ENCODE measurements around the gene PACRG. TPM values are rescaled to one million over a fixed set of nuclear protein-coding genes. Genes with fewer than 3 reads are reported as not detected.

Gene PACRG
- total RNA-seq, 1 donor from 2014 or later: 1.2 TPM

GRCh38 chr6:163181666-163182180 is 453.9 kb downstream of the PACRG start:
- no peak overlapping the region for H3K27ac Mint-ChIP-seq (ENCODE audit: unreplicated experiment)
- no peaks in the 10 kb centered on the region for H3K36me3 Mint-ChIP-seq (ENCODE audit: unreplicated experiment)
- H3K4me3 Mint-ChIP-seq (ENCODE audit: unreplicated experiment): no peak overlapping the region
- DNase-seq (ENCODE audit: extremely low spot score, unreplicated experiment): no peak
- no peak for TF ChIP-seq CTCF (IDR thresholded peaks at IDR 0.05)
- peaks cover 3% of the 10 kb centered on the region for H3K27me3 Mint-ChIP-seq (ENCODE audit: unreplicated experiment)
- peaks cover 12% of the 10 kb centered on the region for H3K4me1 Mint-ChIP-seq (ENCODE audit: unreplicated experiment)
- H3K9me3 Mint-ChIP-seq (ENCODE audit: unreplicated experiment): no peaks in the 10 kb centered on the region

DNA sequence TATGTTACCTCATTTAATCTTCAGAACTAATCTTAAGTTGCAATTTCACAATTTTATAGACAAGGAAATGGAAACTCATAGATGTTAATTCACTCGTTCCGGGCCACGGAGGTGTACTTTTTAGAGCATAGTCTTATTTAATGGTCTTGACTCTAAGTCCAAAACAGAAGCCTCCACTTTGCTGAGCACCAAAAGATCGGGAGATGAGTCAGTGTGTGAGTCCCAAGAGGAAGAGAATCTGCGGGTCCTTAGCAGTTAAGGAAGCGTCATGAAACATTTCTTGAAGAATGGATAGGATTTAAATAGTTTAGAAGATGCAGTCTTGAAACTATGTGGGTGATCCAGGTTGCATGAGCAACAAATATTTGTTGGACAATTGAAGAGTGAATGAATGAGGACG is 454.9 kb downstream of the PACRG start:
- peaks cover 3% of the 10 kb centered on the region for H3K27me3 Mint-ChIP-seq (ENCODE audit: unreplicated experiment)
- H3K4me1 Mint-ChIP-seq (ENCODE audit: unreplicated experiment): peaks cover 7% of the 10 kb centered on the region
- H3K9me3 Mint-ChIP-seq (ENCODE audit: unreplicated experiment): no peaks in the 10 kb centered on the region
- no peaks in the 10 kb centered on the region for H3K36me3 Mint-ChIP-seq (ENCODE audit: unreplicated experiment)
- H3K27ac Mint-ChIP-seq (ENCODE audit: unreplicated experiment): no peak overlapping the region
- TF ChIP-seq CTCF (IDR thresholded peaks at IDR 0.05): no peak
- H3K4me3 Mint-ChIP-seq (ENCODE audit: unreplicated experiment): no peak overlapping the region
- no peak for DNase-seq (ENCODE audit: extremely low spot score, unreplicated experiment)

DNA sequence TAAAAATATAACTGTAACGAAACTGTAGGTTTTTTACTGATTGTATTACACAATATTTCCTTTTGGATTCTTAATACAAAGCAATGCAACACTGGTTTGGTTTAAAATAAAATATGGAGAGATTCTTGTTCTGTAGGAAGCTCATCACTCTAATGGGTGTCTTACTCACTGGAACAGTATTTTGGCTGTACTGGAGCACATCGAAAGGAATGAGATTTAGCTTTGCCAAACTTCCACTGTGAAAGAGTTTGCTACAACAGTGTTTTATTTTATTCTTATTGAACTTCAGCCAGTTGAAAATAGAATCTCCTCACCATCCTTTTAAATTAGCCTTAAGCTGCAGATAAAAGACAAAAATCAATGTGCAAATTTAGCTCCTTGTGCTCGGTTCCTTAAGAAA is 456.0 kb downstream of the PACRG start:
- TF ChIP-seq CTCF (IDR thresholded peaks at IDR 0.05): no peak
- H3K36me3 Mint-ChIP-seq (ENCODE audit: unreplicated experiment): no peaks in the 10 kb centered on the region
- peaks cover 3% of the 10 kb centered on the region for H3K27me3 Mint-ChIP-seq (ENCODE audit: unreplicated experiment)
- no peak overlapping the region for H3K27ac Mint-ChIP-seq (ENCODE audit: unreplicated experiment)
- H3K4me3 Mint-ChIP-seq (ENCODE audit: unreplicated experiment): no peak overlapping the region
- DNase-seq (ENCODE audit: extremely low spot score, unreplicated experiment): no peak
- peaks cover 7% of the 10 kb centered on the region for H3K4me1 Mint-ChIP-seq (ENCODE audit: unreplicated experiment)
- no peaks in the 10 kb centered on the region for H3K9me3 Mint-ChIP-seq (ENCODE audit: unreplicated experiment)

GRCh38 chr6:163185744-163186143 is 458.0 kb downstream of the PACRG start:
- Mint-ChIP-seq H3K9me3 (ENCODE audit: unreplicated experiment) (no peaks in the 10 kb centered on the region), H3K4me1 (ENCODE audit: unreplicated experiment) (peaks cover 7% of the 10 kb centered on the region), H3K36me3 (ENCODE audit: unreplicated experiment) (no peaks in the 10 kb centered on the region), H3K27me3 (ENCODE audit: unreplicated experiment) (peaks cover 3% of the 10 kb centered on the region), H3K4me3 (ENCODE audit: unreplicated experiment) (no peak overlapping the region), H3K27ac (ENCODE audit: unreplicated experiment) (no peak overlapping the region)
- no peak for DNase-seq (ENCODE audit: extremely low spot score, unreplicated experiment)
- TF ChIP-seq CTCF (IDR thresholded peaks at IDR 0.05): no peak

- H3K9me3 Mint-ChIP-seq (ENCODE audit: unreplicated experiment): no peaks in the 10 kb centered on the region
- H3K27ac Mint-ChIP-seq (ENCODE audit: unreplicated experiment): no peak overlapping the region
- no peak for DNase-seq (ENCODE audit: extremely low spot score, unreplicated experiment)
- no peak for TF ChIP-seq CTCF (IDR thresholded peaks at IDR 0.05)
- no peaks in the 10 kb centered on the region for H3K36me3 Mint-ChIP-seq (ENCODE audit: unreplicated experiment)
- H3K4me3 Mint-ChIP-seq (ENCODE audit: unreplicated experiment): no peak overlapping the region
- peaks cover 6% of the 10 kb centered on the region for H3K27me3 Mint-ChIP-seq (ENCODE audit: unreplicated experiment)
- peaks cover 1% of the 10 kb centered on the region for H3K4me1 Mint-ChIP-seq (ENCODE audit: unreplicated experiment)
These were observed 458.8 kb downstream of the PACRG start for GRCh38 chr6:163186527-163186926.

Measured in osteocyte (in vitro differentiated cells).